HepG2 (cell line): Measurements from ENCODE around the gene TARS3. TPM values are rescaled to one million over a fixed set of nuclear protein-coding genes. Genes with fewer than 3 reads are reported as not detected.

Experiments used
- AKNA ChIP-seq: sonication (generic); formaldehyde crosslinking; IDR thresholded peaks from 2 replicates; pipeline ENCODE4 v1.4.0; 2020; ENCODE audit warnings: missing genetic modification reagents, borderline replicate concordance
- CSRNP1 ChIP-seq: sonication (generic); formaldehyde crosslinking; IDR thresholded peaks from 2 replicates; pipeline ENCODE4 v1.8.1; 2023; ENCODE audit warnings: mild to moderate bottlenecking, missing genetic modification reagents
- GMEB2 ChIP-seq: IDR thresholded peaks from 2 replicates; pipeline ENCODE4 v1.6.1; 2016; ENCODE audit warnings: missing biosample characterization, missing genetic modification reagents, low read depth
- JUN ChIP-seq: sonication (generic); formaldehyde crosslinking; IDR thresholded peaks from 2 replicates; pipeline ENCODE4 v1.4.0; 2020; ENCODE audit warnings: mild to moderate bottlenecking, missing genetic modification reagents
- KMT2B ChIP-seq: IDR thresholded peaks from 2 replicates; pipeline ENCODE4 v1.6.1; 2016; ENCODE audit warnings: missing genetic modification reagents, missing compliant biosample characterization
- MAF1 ChIP-seq: sonication (generic); formaldehyde crosslinking; IDR thresholded peaks from 2 replicates; pipeline ENCODE4 v1.5.0; 2020; ENCODE audit warnings: missing genetic modification reagents, borderline replicate concordance
- MAFF ChIP-seq: IDR thresholded peaks from 2 replicates; pipeline ENCODE4 v1.6.1; 2011; ENCODE audit warnings: low read depth, low read length, improper control_type of control experiment
- SCMH1 ChIP-seq: sonication (generic); formaldehyde crosslinking; IDR thresholded peaks from 2 replicates; pipeline ENCODE4 v1.9.0; 2021; ENCODE audit warnings: missing genetic modification reagents, mild to moderate bottlenecking, borderline replicate concordance
- TAF15 ChIP-seq: fragments of 200-400 bp; formaldehyde crosslinking; IDR thresholded peaks from one replicate; pipeline ENCODE4 v1.6.1; 2018; ENCODE audit warnings: mild to moderate bottlenecking, low read depth, low read length; ENCODE audit not compliant: poor library complexity, severe bottlenecking
- XRCC5 ChIP-seq: fragments of 200-400 bp; formaldehyde crosslinking; optimal IDR thresholded peaks from 2 replicates; pipeline ENCODE3; 2017; ENCODE audit warnings: mild to moderate bottlenecking, low read length
- ZFP82 ChIP-seq: sonication (generic); formaldehyde crosslinking; IDR thresholded peaks from 2 replicates; pipeline ENCODE4 v1.5.1; 2020; ENCODE audit warnings: mild to moderate bottlenecking, missing genetic modification reagents, borderline replicate concordance
- ZFP90 ChIP-seq: sonication (generic); formaldehyde crosslinking; IDR thresholded peaks from 2 replicates; pipeline ENCODE4 v1.8.0; 2022; ENCODE audit warnings: missing genetic modification reagents, mild to moderate bottlenecking, inconsistent platforms, borderline replicate concordance
- polyA plus RNA-seq, 8 experiments: library from polyadenylated mRNA; depleted of rRNA in 3 of 8; stranded (reverse) in 7 of 8; unstranded in 1 of 8; fragments of >200 nt; fragmentation: Illumina TruSeq in 4 of 8; extraction: Trizol in 4 of 8; gene quantifications; 2 replicates each; pipeline versions ENCODE4 v1.2.1 to v1.2.3, GENCODE V29; 2011 to 2016; ENCODE audit warnings: low read depth in 4 of 8, missing spikeins in 1 of 8, mixed read lengths in 1 of 8; ENCODE audit not compliant: insufficient read depth in 1 of 8
- total RNA-seq, 5 experiments: library from RNA; depleted of rRNA; stranded (reverse); fragments of >200 nt; fragmentation: Illumina TruSeq; extraction: Trizol; gene quantifications; 2 replicates each; pipeline ENCODE4 v1.2.3, GENCODE V29; 2016; ENCODE audit warnings: low read depth in 1 of 5

The TARS3 gene
- total and polyA plus RNA-seq, 2 of the 13 experiments (the other 11 are each of a cell fraction or from before 2014, with no cell fraction given), result 4.1 to 11.7 TPM

GRCh38 chr15:101613130-101614000, 110.9 kb downstream of the TARS3 start (continued):
- TF ChIP-seq ZFP90 (CRISPR knock-in tag) (no peak), AKNA (CRISPR knock-in tag) (no peak), GMEB2 (no peak), KMT2B (no peak), XRCC5 (no peak), TAF15 (no peak), SCMH1 (CRISPR knock-in tag) (no peak), CSRNP1 (CRISPR knock-in tag) (no peak), MAFF (no peak), ZFP82 (no peak), JUN (CRISPR knock-in tag) (no peak), MAF1 (CRISPR knock-in tag) (no peak)
